A549 (cell line): ENCODE results near the gene MVP. TPM values are rescaled to one million over a fixed set of nuclear protein-coding genes. Genes with fewer than 3 reads are reported as not detected.
A peak's percentile ranks its signal among the peaks of the same experiment; 100 is the strongest.

Experiments
- ATAC-seq, 2 experiments: fragments of 200-7000 bp in 1 of 2; fragments of >200 bp in 1 of 2; cut with Nextera tagmentation in 1 of 2; cut with Tn5 transposase in 1 of 2; 3 replicates each; pipeline versions ENCODE4 v1.8.0 to v1.9.1; 2018 to 2020; ENCODE audit warnings: mild to moderate bottlenecking in 1 of 2, moderate library complexity in 1 of 2
- CTCF ChIA-PET: fragments of 300-600 bp; sonication (Branson Sonifier 250); formaldehyde crosslinking; extraction: SDS; loops from one replicate; lab custom pipeline; 2021; ENCODE audit warnings: antibody characterized with exemption, inconsistent platforms; lab: Yijun Ruan, JAX
- POLR2A ChIA-PET: fragments of 350-600 bp; formaldehyde crosslinking; extraction: SDS; loops from one replicate; lab custom pipeline; 2021; ENCODE audit warnings: antibody characterized with exemption, inconsistent platforms; lab: Yijun Ruan, JAX
- DNase-seq, 2 experiments: peaks; one replicate each; pipeline versions ENCODE4 v3.0.0 to v3.0.0-alpha.2; 2011 to 2016; ENCODE audit warnings: low read depth in 1 of 2, low spot score in 1 of 2
- FAIRE-seq: peaks from 2 replicates; lab custom pipeline; 2011; peaks lifted over from hg19 to GRCh38; lab: Jason Lieb, UNC
- H3K27ac ChIP-seq, 2 experiments: fragments of >200 bp; sonication (Bioruptor Twin); formaldehyde crosslinking; 3 replicates each; pipeline ENCODE4 v1.5.1; 2016 to 2017
- H3K4me1 ChIP-seq: fragments of >200 bp; sonication (Bioruptor Twin); formaldehyde crosslinking; 3 replicates; pipeline ENCODE4 v1.6.1; 2016
- H3K4me2 ChIP-seq: fragments of >200 bp; sonication (Bioruptor Twin); formaldehyde crosslinking; 3 replicates; pipeline ENCODE4 v1.6.1; 2016
- H3K4me3 ChIP-seq: fragments of >200 bp; sonication (Bioruptor Twin); formaldehyde crosslinking; 3 replicates; pipeline ENCODE4 v1.5.1; 2016
- H3K9me3 ChIP-seq: fragments of >200 bp; sonication (Bioruptor Twin); formaldehyde crosslinking; 3 replicates; pipeline ENCODE4 v1.6.1; 2016
- ATOH8 ChIP-seq: fragments of 250-450 bp; sonication (Bioruptor Pico); IDR thresholded peaks from 2 replicates; pipeline ENCODE4 v1.5.0; 2020; ENCODE audit warnings: low read depth, mild to moderate bottlenecking, moderate library complexity
- BHLHE40 ChIP-seq: IDR thresholded peaks from 2 replicates; pipeline ENCODE4 v1.6.1; 2012; ENCODE audit warnings: low read depth, low read length, inconsistent platforms
- CHD2 ChIP-seq: fragments of 150-350 bp; IDR thresholded peaks from 2 replicates; pipeline ENCODE4 v1.6.1; 2014; ENCODE audit warnings: low read length; ENCODE audit not compliant: partially characterized antibody
- CTCF ChIP-seq: fragments of >200 bp; sonication (Bioruptor Twin); formaldehyde crosslinking; IDR thresholded peaks from 3 replicates; pipeline ENCODE4 v1.5.1; 2016
- EHF ChIP-seq: fragments of 250-450 bp; sonication (Bioruptor Pico); IDR thresholded peaks from 2 replicates; pipeline ENCODE4 v1.5.0; 2020; ENCODE audit warnings: mild to moderate bottlenecking
- EHMT2 ChIP-seq: fragments of 200-600 bp; sonication (generic); IDR thresholded peaks from 2 replicates; pipeline ENCODE4 v1.6.1; 2016; ENCODE audit warnings: antibody characterized with exemption, low read depth, mild to moderate bottlenecking, moderate library complexity
- EP300 ChIP-seq, 2 experiments: fragments of >200 bp; sonication (Bioruptor Twin); formaldehyde crosslinking; IDR thresholded peaks; 2 replicates in 1 of 2; 3 replicates in 1 of 2; pipeline ENCODE4 v1.6.1; 2016 to 2017
- ESRRA ChIP-seq: fragments of 150-350 bp; IDR thresholded peaks from 2 replicates; pipeline ENCODE4 v1.6.1; 2014; ENCODE audit warnings: mild to moderate bottlenecking, low read length, borderline replicate concordance
- FOXS1 ChIP-seq: fragments of 250-450 bp; sonication (Bioruptor Pico); IDR thresholded peaks from 2 replicates; pipeline ENCODE4 v1.5.0; 2020; ENCODE audit warnings: mild to moderate bottlenecking, moderate library complexity
- HDAC2 ChIP-seq: fragments of 200-600 bp; sonication (generic); IDR thresholded peaks from 2 replicates; pipeline ENCODE4 v1.6.1; 2016
- HMGXB4 ChIP-seq: fragments of 250-450 bp; sonication (Bioruptor Pico); IDR thresholded peaks from 2 replicates; pipeline ENCODE4 v1.5.0; 2021; ENCODE audit warnings: mild to moderate bottlenecking, moderate library complexity, borderline replicate concordance
- HOXA7 ChIP-seq: fragments of 250-450 bp; sonication (Bioruptor Pico); IDR thresholded peaks from 2 replicates; pipeline ENCODE4 v1.5.0; 2020; ENCODE audit warnings: mild to moderate bottlenecking, moderate library complexity
- JUNB ChIP-seq: fragments of >200 bp; sonication (Bioruptor Twin); formaldehyde crosslinking; IDR thresholded peaks from 2 replicates; pipeline ENCODE4 v1.6.1; 2016
- MYC ChIP-seq: IDR thresholded peaks from 2 replicates; pipeline ENCODE4 v1.6.1; 2012; ENCODE audit warnings: mild to moderate bottlenecking, inconsistent platforms, low read length, improper control_type of control experiment, borderline replicate concordance
- NFE2L2 ChIP-seq: fragments of 150-350 bp; conservative IDR thresholded peaks from 2 replicates; pipeline ENCODE4 v1.6.1; 2014; ENCODE audit warnings: low read length
- NPAS2 ChIP-seq: fragments of 250-450 bp; sonication (Bioruptor Pico); IDR thresholded peaks from 2 replicates; pipeline ENCODE4 v1.8.0; 2022; ENCODE audit warnings: mild to moderate bottlenecking, moderate library complexity, borderline replicate concordance
- NR3C1 ChIP-seq: fragments of >200 bp; sonication (Bioruptor Twin); formaldehyde crosslinking; IDR thresholded peaks from 3 replicates; pipeline ENCODE4 v1.6.1; 2017
- PHF8 ChIP-seq: fragments of 200-600 bp; sonication (generic); IDR thresholded peaks from 2 replicates; pipeline ENCODE4 v1.6.1; 2016; ENCODE audit warnings: low read depth, mild to moderate bottlenecking, antibody characterized with exemption, moderate library complexity, borderline replicate concordance
- RAD21 ChIP-seq, 2 experiments: fragments of >200 bp in 1 of 2; sonication (Bioruptor Twin) in 1 of 2; formaldehyde crosslinking in 1 of 2; IDR thresholded peaks in 1 of 2; conservative IDR thresholded peaks in 1 of 2; 2 replicates in 1 of 2; 3 replicates in 1 of 2; pipeline ENCODE4 v1.6.1; 2012 to 2018; ENCODE audit warnings: inconsistent platforms in 1 of 2
- SMC3 ChIP-seq: fragments of >200 bp; sonication (Bioruptor Twin); formaldehyde crosslinking; IDR thresholded peaks from 3 replicates; pipeline ENCODE4 v1.6.1; 2018; ENCODE audit warnings: inconsistent platforms
- SREBF2 ChIP-seq: fragments of 450-650 bp; IDR thresholded peaks from 2 replicates; pipeline ENCODE4 v1.6.1; 2014; ENCODE audit warnings: mild to moderate bottlenecking, moderate library complexity
- ZSCAN20 ChIP-seq: fragments of 250-450 bp; sonication (Bioruptor Pico); IDR thresholded peaks from 2 replicates; pipeline ENCODE4 v1.8.0; 2022; ENCODE audit warnings: mild to moderate bottlenecking, moderate library complexity
- WGBS: methylation state at CpG from one replicate; pipeline ENCODE4 v1.1.6; 2017; ENCODE audit errors: missing lambda C conversion rate; 5-methylcytosine and 5-hydroxymethylcytosine counted together
- polyA plus RNA-seq, 4 experiments: library from polyadenylated mRNA; depleted of rRNA in 3 of 4; stranded (reverse); fragments of >200 nt; fragmentation: RNase III in 1 of 4; extraction: RNeasy Plus Mini Kit Qiagen cat#74134 plus additional on column Dnase treatment in 1 of 4; gene quantifications; 2 replicates in 3 of 4; 3 replicates in 1 of 4; pipeline ENCODE4 v1.2.3, GENCODE V29; 2011 to 2017

Gene MVP
- polyA plus RNA-seq, 2 of the 4 experiments (the other 2 are of a cell fraction), result 73.3 to 106 TPM

DNA sequence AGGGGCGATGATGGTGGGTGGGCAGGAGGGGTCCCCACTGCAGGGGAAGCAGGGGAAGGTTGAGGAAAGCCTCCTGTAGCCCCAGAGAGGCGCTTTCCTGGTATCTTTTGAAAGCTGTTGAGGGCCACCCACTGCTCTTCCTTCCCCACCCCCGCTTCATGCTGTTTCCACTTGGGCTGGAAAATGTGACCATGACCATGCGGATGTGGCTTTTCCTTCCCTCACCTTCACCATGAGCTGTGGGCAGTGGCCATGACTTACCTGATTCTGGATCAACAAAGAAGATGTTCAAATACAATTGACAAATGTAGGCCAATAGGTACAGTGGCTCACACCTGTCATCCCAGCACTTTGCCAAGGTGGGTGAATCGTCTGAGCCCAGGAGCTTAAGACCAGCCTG is 13.8 kb downstream of the MVP start:
- Histone ChIP-seq H3K27ac (no peak overlapping the region), H3K9me3 (no peaks in the 10 kb centered on the region), H3K4me1 (peaks cover 28% of the 10 kb centered on the region), H3K4me3 (no peak overlapping the region)
- POLR2A ChIA-PET, result no interaction called here
- 94% methylated on average over 5 of the region's 5 CpGs for WGBS
- ATAC-seq (no peak), FAIRE-seq (no peak)
- no peak for TF ChIP-seq FOXS1 (CRISPR knock-in tag)
- TF ChIP-seq CHD2, result no peak
- no peak for TF ChIP-seq HDAC2
- no peak for TF ChIP-seq SMC3
- no peak for TF ChIP-seq PHF8
- no peak for TF ChIP-seq EHF
- no peak for TF ChIP-seq EHMT2
- TF ChIP-seq, all 56 proteins: peak for 0
- H3K4me2 ChIP-seq, result no peak overlapping the region
- DNase-seq, result no peak
- CTCF ChIA-PET, result interaction anchor here (0.6 to 26.2 kb wide), 6 partner anchors 12 to 172 kb away, joined by 3 to 568 read pairs (median 3); partner anchors contain the start of genes MAZ, MVP, PAGR1 and PRRT2

GRCh38 chr16:29835926-29836325 is 15.7 kb downstream of the MVP start:
- Histone ChIP-seq H3K4me2 (no peak overlapping the region), H3K4me1 (peaks cover 16% of the 10 kb centered on the region), H3K27ac (peak overlapping the region in 1 of 2 experiments; percentile 46; a peak in 1 of 6 replicates), H3K4me3 (no peak overlapping the region), H3K9me3 (no peaks in the 10 kb centered on the region)
- DNase-seq (no peak), ATAC-seq (0 out of 6 replicates have a peak, but pooled peaks of 1 of the 2 experiments have one; percentile 34), FAIRE-seq (no peak)
- no peak for TF ChIP-seq SREBF2
- no peak for TF ChIP-seq ZSCAN20 (CRISPR knock-in tag)
- TF ChIP-seq CTCF, result no peak
- no peak for TF ChIP-seq HMGXB4 (CRISPR knock-in tag)
- TF ChIP-seq NR3C1, result no peak
- no peak for TF ChIP-seq ESRRA
- TF ChIP-seq NPAS2 (CRISPR knock-in tag), result no peak
- TF ChIP-seq EP300 (IDR thresholded peaks at IDR 0.05), result no peak
- no peak for TF ChIP-seq MYC
- TF ChIP-seq RAD21 (conservative IDR thresholded peaks at IDR 0.05 in 1 of 2, IDR thresholded peaks at IDR 0.05 in 1 of 2), result no peak
- TF ChIP-seq JUNB, result no peak
- TF ChIP-seq BHLHE40, result no peak
- no peak for TF ChIP-seq ATOH8 (CRISPR knock-in tag)
- TF ChIP-seq HOXA7 (CRISPR knock-in tag), result no peak
- TF ChIP-seq NFE2L2, result no peak
- no peak for TF ChIP-seq EHF
- CTCF ChIA-PET, result interaction anchor here (0.6 to 26.2 kb wide), 5 partner anchors 13 to 136 kb away, joined by 3 to 568 read pairs (median 7); partner anchors contain the start of genes MAZ, MVP, PAGR1 and PRRT2
- POLR2A ChIA-PET, result no interaction called here
- 84% methylated on average over 7 of the region's 7 CpGs for WGBS
